Thymus (tissue), 11 donors: ENCODE results near the gene MRPS26. TPM values are rescaled to one million over a fixed set of nuclear protein-coding genes. Genes with fewer than 3 reads are reported as not detected.
A peak's percentile ranks its signal among the peaks of the same experiment; 100 is the strongest.

Experiments
- DNase-seq, 9 donors: peaks; one replicate each; pipeline ENCODE4 v3.0.0-alpha.2; 2013; ENCODE audit warnings: low spot score in 9 of 9, low read depth in 6 of 9, missing footprints in 1 of 9
- H3K27ac ChIP-seq, 2 donors: one replicate each; pipeline ENCODE4 v1.5.1; 2013; ENCODE audit warnings: control low read depth in 1 of 2, low read depth in 1 of 2, low read length in 1 of 2, mild to moderate bottlenecking in 1 of 2, moderate library complexity in 1 of 2
- H3K27me3 ChIP-seq, 2 donors: one replicate each; pipeline ENCODE4 v1.5.1; 2013; ENCODE audit warnings: low read length in 1 of 2; ENCODE audit not compliant: control insufficient read depth in 2 of 2, insufficient read depth in 1 of 2
- H3K36me3 ChIP-seq, 2 donors: one replicate each; pipeline ENCODE4 v1.5.1; 2013; ENCODE audit warnings: low read length in 1 of 2, mild to moderate bottlenecking in 1 of 2, moderate library complexity in 1 of 2; ENCODE audit not compliant: control insufficient read depth in 2 of 2, insufficient read depth in 2 of 2
- H3K4me1 ChIP-seq, 2 donors: one replicate each; pipeline ENCODE4 v1.5.1; 2013; ENCODE audit warnings: low read length in 2 of 2; ENCODE audit not compliant: control insufficient read depth in 2 of 2, insufficient read depth in 2 of 2
- H3K4me3 ChIP-seq, 2 donors: one replicate each; pipeline ENCODE4 v1.5.1; 2013; ENCODE audit warnings: low read length in 2 of 2, control low read depth in 1 of 2, mild to moderate bottlenecking in 1 of 2
- H3K9me3 ChIP-seq, 2 donors: one replicate each; pipeline ENCODE4 v1.5.1; 2013; ENCODE audit warnings: low read length in 1 of 2, mild to moderate bottlenecking in 1 of 2; ENCODE audit not compliant: control insufficient read depth in 2 of 2, insufficient read depth in 1 of 2
- WGBS: extraction: QIAGEN DNeasy Blood & Tissue Kit; methylation state at CpG from one replicate; pipeline ENCODE4 v1.1.7; 2013; 5-methylcytosine and 5-hydroxymethylcytosine counted together
- polyA plus RNA-seq: library from polyadenylated mRNA; stranded (reverse); fragments of 200-250 nt; gene quantifications from one replicate; pipeline ENCODE4 v1.2.3, GENCODE V29; 2013
- total RNA-seq: library from RNA; stranded (reverse); fragments of 120-200 nt; gene quantifications from one replicate; pipeline ENCODE4 v1.2.4, GENCODE V29; 2013
- donor health status: healthy.

Gene MRPS26
- total and polyA plus RNA-seq, 2 donors = 40.5 to 47.5 TPM

DNA sequence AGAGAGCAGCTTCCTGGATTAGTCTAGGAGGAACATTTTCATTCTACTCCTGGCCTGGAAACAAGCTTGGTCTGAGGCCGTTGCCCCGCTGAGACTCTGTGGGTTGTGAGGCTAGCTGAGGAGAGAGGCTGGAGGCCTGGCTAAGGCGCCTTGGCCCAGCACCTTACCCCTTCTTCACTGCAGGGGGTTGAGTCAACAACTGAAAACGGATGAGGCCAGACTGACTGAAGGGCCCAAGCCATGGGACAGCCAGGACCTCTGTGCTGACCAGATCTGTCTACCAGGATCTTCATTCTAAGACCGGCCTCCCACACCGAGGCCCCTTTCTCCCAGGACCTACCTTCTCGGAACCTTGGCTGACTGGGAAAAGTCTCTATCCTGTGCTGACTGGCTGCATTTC, 42.2 kb downstream of the MRPS26 start:
- DNase-seq = no peak
- H3K27ac ChIP-seq = no peak overlapping the region
- WGBS = 97% methylated on average over 7 of the region's 7 CpGs
- H3K4me1 ChIP-seq = peaks cover 3 to 6% of the 10 kb centered on the region in 2 donors
- H3K9me3 ChIP-seq = no peaks in the 10 kb centered on the region
- H3K4me3 ChIP-seq = no peak overlapping the region
- no peaks in the 10 kb centered on the region for H3K36me3 ChIP-seq
- H3K27me3 ChIP-seq = peaks cover 27 to 45% of the 10 kb centered on the region in 2 donors

DNA sequence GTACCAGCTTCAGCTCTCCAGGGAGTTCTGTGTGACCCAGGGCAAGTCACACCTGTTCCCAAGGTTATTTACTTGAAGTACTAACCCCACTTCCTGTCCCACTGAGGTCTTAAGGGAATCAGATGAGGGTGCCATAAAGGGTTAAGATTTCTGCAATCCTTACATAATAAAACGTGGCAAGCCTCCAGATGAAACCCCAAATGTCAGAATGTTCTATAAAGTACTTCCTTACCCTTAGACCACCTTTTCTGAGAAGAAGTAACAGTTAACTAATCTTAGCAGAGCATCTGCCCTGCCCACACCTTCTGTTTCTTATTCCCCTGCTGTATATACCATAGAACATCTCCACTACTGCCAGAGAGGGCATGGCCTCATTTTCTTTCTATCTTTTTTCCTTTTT, 44.7 kb downstream of the MRPS26 start:
- Histone ChIP-seq H3K4me1 (peaks cover 10 to 13% of the 10 kb centered on the region in 2 donors), H3K4me3 (no peak overlapping the region), H3K36me3 (no peaks in the 10 kb centered on the region), H3K27ac (no peak overlapping the region), H3K9me3 (no peaks in the 10 kb centered on the region), H3K27me3 (peaks cover 19 to 42% of the 10 kb centered on the region in 2 donors)
- DNase-seq = peak in 1 of 9 donors; percentile 28
- WGBS = 0% methylated on average over 1 of the region's 1 CpG

DNA sequence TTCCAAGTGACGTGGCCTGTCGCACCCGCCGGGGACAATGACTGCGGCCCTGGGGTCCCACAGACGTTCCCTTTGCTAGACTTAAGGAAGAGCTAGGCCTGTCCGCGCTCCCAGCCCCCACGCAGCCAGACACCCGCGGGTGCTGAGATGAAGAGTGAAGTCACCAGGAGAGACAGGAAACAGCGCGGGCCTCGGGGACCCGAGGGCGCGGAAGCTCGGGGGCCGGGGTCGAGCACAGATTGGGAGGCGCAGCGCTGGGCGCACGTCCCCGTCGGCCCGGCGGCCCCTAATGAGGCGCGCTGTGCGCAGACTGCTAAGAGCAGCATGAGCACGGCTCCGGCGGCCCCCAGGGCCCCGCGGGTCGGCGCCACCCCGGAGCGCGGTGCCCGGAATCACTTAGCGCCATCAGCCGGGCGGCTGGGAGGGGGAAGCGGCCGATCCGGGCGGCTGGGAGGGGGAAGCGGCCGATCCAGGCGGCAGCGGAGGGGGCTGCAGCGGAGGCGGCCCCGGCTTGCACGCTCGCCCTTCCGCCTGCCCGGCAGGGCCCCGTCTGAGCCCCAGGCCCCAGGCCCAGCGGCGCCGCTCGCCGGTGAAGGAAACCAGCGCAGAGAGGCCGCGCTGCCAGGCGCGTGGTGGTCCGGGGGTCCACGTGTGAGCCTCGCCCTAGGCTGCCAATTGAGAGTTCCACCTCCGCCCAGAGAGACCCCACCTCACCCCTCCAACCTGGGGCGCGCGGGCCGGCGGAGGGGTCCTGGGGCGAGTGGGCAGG, 46.9 kb downstream of the MRPS26 start:
- WGBS = 6% methylated on average over 81 of the region's 81 CpGs
- Histone ChIP-seq H3K36me3 (no peaks in the 10 kb centered on the region), H3K27me3 (peaks cover 21 to 38% of the 10 kb centered on the region in 2 donors), H3K9me3 (no peaks in the 10 kb centered on the region), H3K4me3 (peak overlapping the region in 1 of 2 donors; percentile 52), H3K27ac (peak overlapping the region in 1 of 2 donors; percentile 65), H3K4me1 (peaks cover 10 to 13% of the 10 kb centered on the region in 2 donors)
- peak in 2 of 9 donors; percentile 48 to 59 for DNase-seq

DNA sequence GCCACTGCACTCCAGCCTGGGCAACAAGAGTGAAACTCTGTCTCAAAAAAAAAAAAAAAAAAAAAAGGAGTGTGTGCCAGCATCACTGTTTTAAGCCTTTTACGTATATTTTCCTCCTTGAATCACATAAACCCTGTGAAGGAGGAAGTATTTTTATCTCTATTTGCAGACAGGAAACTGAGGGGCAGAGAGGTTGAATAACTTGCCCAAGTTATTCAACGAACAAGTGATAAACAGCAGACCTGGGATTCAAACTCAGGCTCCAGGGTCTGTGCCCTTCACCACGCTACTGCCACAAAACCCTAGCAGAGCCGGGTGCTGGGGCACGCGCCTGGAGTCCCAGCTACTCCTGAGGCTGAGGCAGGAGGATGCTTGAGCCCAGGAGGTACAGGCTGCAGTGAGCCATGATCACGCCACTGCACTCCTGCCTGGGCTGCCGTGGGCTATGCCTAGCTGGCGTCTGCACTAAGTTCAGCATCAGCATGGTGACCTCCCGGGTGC, 48.1 kb downstream of the MRPS26 start:
- H3K4me3 ChIP-seq = no peak overlapping the region
- 14% methylated on average over 10 of the region's 10 CpGs for WGBS
- H3K27ac ChIP-seq = peak overlapping the region in 1 of 2 donors; percentile 40
- peaks cover 21 to 38% of the 10 kb centered on the region in 2 donors for H3K27me3 ChIP-seq
- DNase-seq = peak in 1 of 9 donors; percentile 42
- peaks cover 10 to 13% of the 10 kb centered on the region in 2 donors for H3K4me1 ChIP-seq
- no peaks in the 10 kb centered on the region for H3K9me3 ChIP-seq
- no peaks in the 10 kb centered on the region for H3K36me3 ChIP-seq

DNA sequence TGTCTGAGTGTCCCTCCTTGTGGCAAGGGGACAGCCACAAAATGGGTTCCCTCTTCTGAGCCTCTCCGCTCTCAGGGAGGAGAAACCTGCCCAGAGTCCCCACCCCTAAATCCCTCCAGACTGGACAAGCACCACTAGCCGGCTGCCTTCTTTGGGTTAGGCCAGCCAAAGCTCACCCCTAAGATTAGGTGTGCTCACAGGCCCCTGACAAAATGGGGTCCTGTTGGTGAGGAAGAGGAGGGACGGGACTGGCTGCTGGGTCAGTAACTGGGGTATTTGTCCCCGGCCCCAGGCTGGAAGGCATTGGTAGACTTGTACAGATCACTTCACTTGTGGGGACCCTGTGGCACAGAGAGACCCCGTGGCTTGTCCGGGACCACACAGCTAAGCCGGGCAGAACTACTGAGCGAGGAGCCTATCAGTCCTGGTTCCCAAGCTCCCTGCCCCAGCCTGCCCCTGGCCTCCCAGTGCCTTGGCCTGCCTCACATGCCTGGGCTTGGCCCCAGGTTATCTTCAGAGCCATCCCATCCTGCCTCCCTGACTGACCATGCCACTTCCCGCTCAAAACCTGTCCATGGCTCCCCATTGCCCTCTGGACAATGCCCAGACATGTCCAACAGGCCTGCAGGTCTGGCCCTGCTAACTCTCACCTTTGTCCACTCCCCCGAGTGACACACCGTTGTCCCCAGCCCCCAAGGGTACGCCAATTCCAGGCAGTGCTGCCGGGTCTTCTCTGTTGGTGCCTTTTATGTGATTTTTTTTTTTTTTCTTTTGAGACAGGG, 49.2 kb downstream of the MRPS26 start:
- H3K4me3 ChIP-seq = no peak overlapping the region
- WGBS = 95% methylated on average over 13 of the region's 13 CpGs
- no peaks in the 10 kb centered on the region for H3K36me3 ChIP-seq
- peaks cover 19 to 38% of the 10 kb centered on the region in 2 donors for H3K27me3 ChIP-seq
- peaks cover 10 to 13% of the 10 kb centered on the region in 2 donors for H3K4me1 ChIP-seq
- DNase-seq = no peak
- no peak overlapping the region for H3K27ac ChIP-seq
- no peaks in the 10 kb centered on the region for H3K9me3 ChIP-seq

Other genes starting within 250 kb of the MRPS26 start
- 11.9 TPM for gene CPXM1, start 245.4 kb upstream of the MRPS26 start, total RNA-seq
- gene CPXM1, start 245.4 kb upstream of the MRPS26 start, polyA plus RNA-seq = 14.1 TPM
- gene C20orf141, start 231.1 kb upstream of the MRPS26 start, total RNA-seq = not detected
- 1.3 TPM for gene C20orf141, start 231.1 kb upstream of the MRPS26 start, polyA plus RNA-seq
- gene TMEM239, start 229.7 kb upstream of the MRPS26 start, total RNA-seq = 0.05 TPM
- under 0.01 TPM for gene TMEM239, start 229.7 kb upstream of the MRPS26 start, polyA plus RNA-seq
- 25.1 TPM for gene PCED1A, start 205.4 kb upstream of the MRPS26 start, total RNA-seq
- 105 TPM for gene PCED1A, start 205.4 kb upstream of the MRPS26 start, polyA plus RNA-seq
- gene VPS16, start 205.3 kb upstream of the MRPS26 start, total RNA-seq = 37.0 TPM
- 93.3 TPM for gene VPS16, start 205.3 kb upstream of the MRPS26 start, polyA plus RNA-seq
- 55.0 TPM for gene PTPRA, start 172.6 kb upstream of the MRPS26 start, total RNA-seq
- 35.5 TPM for gene PTPRA, start 172.6 kb upstream of the MRPS26 start, polyA plus RNA-seq
- 0.14 TPM for gene GNRH2, start 2.4 kb upstream of the MRPS26 start, total RNA-seq
- gene GNRH2, start 2.4 kb upstream of the MRPS26 start, polyA plus RNA-seq = 0.66 TPM
- gene OXT, start 25.6 kb downstream of the MRPS26 start, total RNA-seq = 0.42 TPM
- 3.6 TPM for gene OXT, start 25.6 kb downstream of the MRPS26 start, polyA plus RNA-seq
- 0.33 TPM for gene AVP, start 38.7 kb downstream of the MRPS26 start, total RNA-seq
- gene AVP, start 38.7 kb downstream of the MRPS26 start, polyA plus RNA-seq = 5.2 TPM
- 16.9 TPM for gene FASTKD5, start 113.8 kb downstream of the MRPS26 start, total RNA-seq
- gene FASTKD5, start 113.8 kb downstream of the MRPS26 start, polyA plus RNA-seq = 11.6 TPM
- 4.6 TPM for gene UBOX5, start 113.8 kb downstream of the MRPS26 start, total RNA-seq
- gene UBOX5, start 113.8 kb downstream of the MRPS26 start, polyA plus RNA-seq = 4.7 TPM
- gene LZTS3, start 127.5 kb downstream of the MRPS26 start, total RNA-seq = 1.1 TPM
- gene LZTS3, start 127.5 kb downstream of the MRPS26 start, polyA plus RNA-seq = 4.2 TPM
- 38.4 TPM for gene DDRGK1, start 158.6 kb downstream of the MRPS26 start, total RNA-seq
- 42.7 TPM for gene DDRGK1, start 158.6 kb downstream of the MRPS26 start, polyA plus RNA-seq
- 46.0 TPM for gene ITPA, start 163.4 kb downstream of the MRPS26 start, total RNA-seq
- gene ITPA, start 163.4 kb downstream of the MRPS26 start, polyA plus RNA-seq = 141 TPM
- gene SLC4A11, start 193.1 kb downstream of the MRPS26 start, total RNA-seq = 0.14 TPM
- 4.4 TPM for gene SLC4A11, start 193.1 kb downstream of the MRPS26 start, polyA plus RNA-seq